Vagina (tissue), 2 donors: ENCODE results near the gene CDH4.

Experiments
- CTCF ChIP-seq, 3 experiments: fragments of 450-650 bp in 2 of 3; fragments of 200-600 bp in 1 of 3; sonication (generic) in 1 of 3; IDR thresholded peaks; one replicate each; pipeline ENCODE4 v1.5.1; 2017 to 2019; ENCODE audit warnings: antibody characterized with exemption in 3 of 3, mild to moderate bottlenecking in 2 of 3, moderate library complexity in 2 of 3
- POLR2A ChIP-seq, 2 donors: fragments of 450-650 bp; IDR thresholded peaks; one replicate each; pipeline ENCODE4 v1.6.1; 2017; ENCODE audit warnings: antibody characterized with exemption in 2 of 2, mild to moderate bottlenecking in 2 of 2, moderate library complexity in 2 of 2
- POLR2AphosphoS5 ChIP-seq, 2 donors: sonication (generic); formaldehyde crosslinking; IDR thresholded peaks; one replicate each; pipeline ENCODE4 v1.9.0; 2017; ENCODE audit warnings: antibody characterized with exemption in 2 of 2, mild to moderate bottlenecking in 2 of 2, low read depth in 1 of 2; ENCODE audit not compliant: insufficient read depth in 1 of 2

DNA sequence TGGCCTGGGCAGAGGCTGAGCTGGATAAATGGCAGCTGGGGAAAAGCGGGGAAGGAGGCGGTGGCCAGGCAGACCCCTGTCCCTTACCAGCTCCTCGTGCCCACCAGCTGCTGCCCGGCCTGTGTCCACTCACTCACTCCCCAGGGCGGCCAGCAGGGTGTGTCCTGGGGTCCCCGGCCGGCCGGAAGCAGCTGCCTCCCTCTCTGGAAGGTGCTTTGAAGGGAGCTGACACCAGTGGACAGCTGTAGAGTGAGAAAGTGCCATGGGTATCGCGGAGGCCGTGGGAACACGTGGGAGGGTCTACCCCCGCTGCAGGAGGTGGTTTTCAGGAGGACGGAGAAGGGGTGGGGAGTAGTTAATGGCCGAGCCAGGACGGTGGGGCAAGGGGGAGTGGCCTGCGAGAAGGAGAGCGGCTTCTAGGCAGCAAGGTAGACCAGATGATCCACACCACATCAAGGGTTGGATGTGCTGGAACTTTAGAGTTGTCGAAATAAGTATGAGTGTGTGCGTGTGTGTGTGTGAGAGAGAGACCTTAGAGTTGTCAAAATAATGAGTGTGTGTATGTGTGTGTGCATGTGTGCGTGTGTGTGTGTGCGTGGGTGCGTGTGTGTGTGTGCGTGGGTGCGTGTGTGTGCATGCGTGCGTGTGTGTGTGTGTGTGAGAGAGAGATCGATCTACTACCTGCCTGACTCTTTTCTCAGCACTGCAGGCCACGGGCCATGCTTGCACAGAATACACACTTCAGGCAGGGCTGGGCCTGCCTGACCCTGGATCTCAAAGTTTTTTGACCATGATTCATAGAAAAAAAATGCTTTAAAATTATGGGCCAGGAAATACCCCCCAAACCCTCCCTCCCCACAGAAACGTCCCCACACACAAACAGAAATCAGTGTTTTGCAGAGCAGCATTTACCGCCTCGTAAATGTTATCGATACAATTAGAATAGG lies 43.9 kb downstream of the CDH4 start:
- TF ChIP-seq POLR2A (IDR thresholded peaks at IDR 0.05) (no peak), CTCF (IDR thresholded peaks at IDR 0.05) (no peak), POLR2AphosphoS5 (IDR thresholded peaks at IDR 0.05; ENCODE audit: insufficient read depth in 1 of 2, low read depth in 1 of 2) (no peak)
